ENCODE data around the gene BSPH1.

The BSPH1 gene

DNA sequence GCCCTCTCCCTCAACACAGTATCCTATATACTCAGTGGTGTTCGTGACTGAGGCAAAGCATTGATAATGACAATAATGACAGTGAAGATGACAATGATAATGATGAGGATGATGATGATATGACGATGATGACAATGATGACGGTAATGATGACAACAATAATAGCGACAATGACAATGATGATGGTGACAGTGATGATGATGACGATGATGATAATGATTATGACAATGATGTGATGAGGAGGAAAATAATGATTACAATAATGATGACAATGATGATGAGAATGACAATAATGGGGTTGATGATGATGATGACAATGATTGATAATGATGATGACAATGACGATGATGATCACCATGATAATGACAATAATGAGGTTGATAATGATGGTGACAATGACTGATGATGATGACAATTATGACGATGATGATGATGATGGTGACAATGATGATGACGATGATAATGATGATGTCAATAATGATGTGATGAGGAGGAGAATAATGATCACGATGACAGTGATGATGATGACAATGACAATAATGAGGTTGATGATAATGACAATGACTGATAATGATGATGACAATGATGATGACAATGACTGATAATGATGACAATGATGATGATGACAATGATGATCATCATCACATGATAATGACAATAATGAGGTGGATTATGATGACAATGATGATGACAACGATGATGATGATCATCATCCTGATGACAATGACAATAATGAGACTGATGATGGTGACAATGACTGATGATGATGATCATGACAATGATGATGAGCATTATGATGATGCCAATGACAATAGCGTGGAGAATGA, 19.2 kb upstream of the BSPH1 start:
- Histone ChIP-seq H3K27ac (ENCODE audit: low read depth, low read length) (no peak overlapping the region), H3K36me3 (ENCODE audit: low read length) (no peaks in the 10 kb centered on the region), H2AFZ (ENCODE audit: low read depth, low read length, severe bottlenecking) (no peak overlapping the region), H3K9me3 (ENCODE audit: insufficient read depth, low read length) (no peaks in the 10 kb centered on the region), H3K4me2 (ENCODE audit: low read depth, low read length, poor library complexity, severe bottlenecking) (no peak overlapping the region), H3F3A (ENCODE audit: insufficient read depth) (no peaks in the 10 kb centered on the region), H3K27me3 (ENCODE audit: low read length) (no peaks in the 10 kb centered on the region; the same call in 1 of the 2 replicates), H3K9me2 (replicated peaks; ENCODE audit: insufficient read depth, low read length) (no peaks in the 10 kb centered on the region), H3K79me2 (ENCODE audit: insufficient read depth, low read length) (no peaks in the 10 kb centered on the region), H3K4me3 (ENCODE audit: insufficient read depth, low read length, poor library complexity, severe bottlenecking) (no peak overlapping the region), H3K9ac (ENCODE audit: low read length) (no peak overlapping the region), H4K20me1 (ENCODE audit: low read depth, low read length) (no peaks in the 10 kb centered on the region)
- TF ChIP-seq EZH2phosphoT487 (conservative IDR thresholded peaks at IDR 0.05; ENCODE audit: low read length) (no peak), CTCF (IDR thresholded peaks at IDR 0.05; ENCODE audit: insufficient read depth, low read length, poor library complexity, severe bottlenecking) (no peak)

DNA sequence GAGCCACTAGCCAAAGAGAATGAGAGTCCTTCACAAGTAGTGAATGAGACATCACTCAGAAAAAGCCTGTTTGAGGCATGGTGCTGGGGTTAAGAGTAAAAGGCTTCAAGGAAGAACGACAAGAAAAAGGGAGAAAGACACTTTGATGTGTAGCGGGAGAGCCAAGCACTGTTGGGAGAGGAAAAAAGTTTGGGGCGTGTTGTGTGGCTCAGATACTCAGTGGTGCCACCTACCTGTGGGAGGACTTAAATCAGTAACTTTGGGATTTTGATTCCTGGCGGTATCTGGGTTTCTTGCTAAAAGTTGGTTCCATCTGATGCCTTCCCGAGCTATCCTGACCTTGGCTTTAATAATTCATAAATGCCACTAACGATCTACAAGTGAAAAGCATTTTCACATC, 14.8 kb upstream of the BSPH1 start:
- Histone ChIP-seq H3K36me3 (ENCODE audit: low read length) (no peaks in the 10 kb centered on the region), H3K9me2 (replicated peaks; ENCODE audit: insufficient read depth, low read length) (no peaks in the 10 kb centered on the region), H3K79me2 (ENCODE audit: insufficient read depth, low read length) (no peaks in the 10 kb centered on the region), H3K9me3 (ENCODE audit: insufficient read depth, low read length) (no peaks in the 10 kb centered on the region), H2AFZ (ENCODE audit: low read depth, low read length, severe bottlenecking) (no peak overlapping the region), H3K9ac (ENCODE audit: low read length) (no peak overlapping the region), H4K20me1 (ENCODE audit: low read depth, low read length) (no peaks in the 10 kb centered on the region), H3K27ac (ENCODE audit: low read depth, low read length) (no peak overlapping the region), H3F3A (ENCODE audit: insufficient read depth) (no peaks in the 10 kb centered on the region), H3K4me2 (ENCODE audit: low read depth, low read length, poor library complexity, severe bottlenecking) (no peak overlapping the region), H3K27me3 (ENCODE audit: low read length) (no peaks in the 10 kb centered on the region; the same call in 1 of the 2 replicates), H3K4me3 (ENCODE audit: insufficient read depth, low read length, poor library complexity, severe bottlenecking) (no peak overlapping the region)
- TF ChIP-seq CTCF (IDR thresholded peaks at IDR 0.05; ENCODE audit: insufficient read depth, low read length, poor library complexity, severe bottlenecking), result no peak
- TF ChIP-seq EZH2phosphoT487 (conservative IDR thresholded peaks at IDR 0.05; ENCODE audit: low read length), result no peak

DNA sequence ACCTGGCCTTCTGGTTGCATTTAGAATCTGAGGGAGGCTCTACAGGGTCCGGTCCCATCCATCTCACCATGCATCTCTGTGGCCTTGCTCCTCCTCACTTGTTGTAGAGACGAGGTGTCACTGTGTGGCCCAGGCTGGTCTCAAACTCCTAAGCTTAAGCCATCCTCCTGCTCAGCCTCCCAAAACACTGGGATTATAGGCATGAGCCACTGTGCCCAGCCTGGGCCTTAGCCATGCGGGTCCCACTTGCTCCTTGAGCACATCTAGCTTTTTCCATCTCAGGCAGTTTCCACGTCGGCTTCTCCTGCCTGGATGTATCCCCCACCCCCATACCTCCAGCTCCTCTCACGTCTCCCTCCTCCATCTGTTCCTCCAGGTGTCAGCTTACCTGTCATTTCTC, 12.3 kb upstream of the BSPH1 start:
- no peaks in the 10 kb centered on the region for H4K20me1 ChIP-seq (ENCODE audit: low read depth, low read length)
- H3F3A ChIP-seq (ENCODE audit: insufficient read depth), result no peaks in the 10 kb centered on the region
- no peaks in the 10 kb centered on the region for H3K9me2 ChIP-seq (replicated peaks; ENCODE audit: insufficient read depth, low read length)
- no peak overlapping the region for H2AFZ ChIP-seq (ENCODE audit: low read depth, low read length, severe bottlenecking)
- no peak overlapping the region for H3K27ac ChIP-seq (ENCODE audit: low read depth, low read length)
- H3K9ac ChIP-seq (ENCODE audit: low read length), result no peak overlapping the region
- no peak overlapping the region for H3K4me3 ChIP-seq (ENCODE audit: insufficient read depth, low read length, poor library complexity, severe bottlenecking)
- H3K9me3 ChIP-seq (ENCODE audit: insufficient read depth, low read length), result no peaks in the 10 kb centered on the region
- no peak overlapping the region for H3K4me2 ChIP-seq (ENCODE audit: low read depth, low read length, poor library complexity, severe bottlenecking)
- H3K79me2 ChIP-seq (ENCODE audit: insufficient read depth, low read length), result no peaks in the 10 kb centered on the region
- H3K36me3 ChIP-seq (ENCODE audit: low read length), result no peaks in the 10 kb centered on the region
- no peaks in the 10 kb centered on the region; the same call in 1 of the 2 replicates for H3K27me3 ChIP-seq (ENCODE audit: low read length)
- TF ChIP-seq CTCF (IDR thresholded peaks at IDR 0.05; ENCODE audit: insufficient read depth, low read length, poor library complexity, severe bottlenecking), result no peak
- TF ChIP-seq EZH2phosphoT487 (conservative IDR thresholded peaks at IDR 0.05; ENCODE audit: low read length), result no peak
